GM12865 (cell line): Measurements from ENCODE around the gene TTC1.

Experiments
- DNase-seq: peaks from one replicate; pipeline ENCODE4 v3.0.0; 2010; ENCODE audit warnings: low read depth
- H3K4me3 ChIP-seq: 2 replicates; pipeline ENCODE4 v1.5.1; 2011; ENCODE audit warnings: mild to moderate bottlenecking, low read depth, low read length, control low read depth
- TF ChIP-seq, protein P1 (sequence below): IDR thresholded peaks from 2 replicates; pipeline ENCODE4 v1.5.1; 2011; ENCODE audit warnings: low read length, control low read depth, low read depth, inconsistent platforms; ENCODE audit not compliant: insufficient read depth; ENCODE audit errors: missing control alignments

Gene TTC1

DNA sequence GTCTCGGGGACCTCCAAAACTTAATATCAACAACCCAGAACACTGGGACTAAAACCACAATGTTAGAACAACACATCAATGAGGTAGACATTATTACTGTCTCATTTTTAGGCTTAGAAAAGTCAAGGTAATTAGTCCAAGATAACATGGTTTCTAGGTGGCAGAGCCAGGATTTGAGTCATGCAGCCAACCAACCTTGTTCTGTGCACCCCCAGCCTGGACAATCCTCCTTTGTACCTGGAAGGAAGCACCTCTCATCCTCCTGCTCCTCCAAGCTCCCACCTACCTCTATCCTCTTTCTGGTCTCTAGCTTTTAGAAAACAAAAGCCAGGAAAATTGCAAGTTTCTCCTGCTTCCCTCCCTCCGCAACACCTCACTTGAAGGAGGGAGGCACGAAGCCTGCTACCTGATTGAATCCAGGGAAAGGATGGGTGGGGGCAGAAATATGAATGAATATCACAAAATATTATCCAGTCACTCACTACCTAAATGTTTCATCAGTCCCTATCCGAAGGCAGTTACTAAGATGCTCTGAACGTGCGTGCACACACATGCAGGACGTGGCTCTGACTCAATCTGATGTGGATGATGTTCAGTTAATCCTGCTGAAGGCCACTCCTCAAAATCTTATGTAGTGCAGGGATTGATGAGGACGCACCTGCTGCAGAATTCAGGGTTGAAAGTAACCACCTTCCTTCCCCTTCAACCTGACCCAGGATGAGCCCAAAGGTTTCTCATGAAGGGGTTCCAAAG is 26.3 kb upstream of the TTC1 start:
- no peak for DNase-seq
- no peak overlapping the region for H3K4me3 ChIP-seq
- TF ChIP-seq, protein P1, sequence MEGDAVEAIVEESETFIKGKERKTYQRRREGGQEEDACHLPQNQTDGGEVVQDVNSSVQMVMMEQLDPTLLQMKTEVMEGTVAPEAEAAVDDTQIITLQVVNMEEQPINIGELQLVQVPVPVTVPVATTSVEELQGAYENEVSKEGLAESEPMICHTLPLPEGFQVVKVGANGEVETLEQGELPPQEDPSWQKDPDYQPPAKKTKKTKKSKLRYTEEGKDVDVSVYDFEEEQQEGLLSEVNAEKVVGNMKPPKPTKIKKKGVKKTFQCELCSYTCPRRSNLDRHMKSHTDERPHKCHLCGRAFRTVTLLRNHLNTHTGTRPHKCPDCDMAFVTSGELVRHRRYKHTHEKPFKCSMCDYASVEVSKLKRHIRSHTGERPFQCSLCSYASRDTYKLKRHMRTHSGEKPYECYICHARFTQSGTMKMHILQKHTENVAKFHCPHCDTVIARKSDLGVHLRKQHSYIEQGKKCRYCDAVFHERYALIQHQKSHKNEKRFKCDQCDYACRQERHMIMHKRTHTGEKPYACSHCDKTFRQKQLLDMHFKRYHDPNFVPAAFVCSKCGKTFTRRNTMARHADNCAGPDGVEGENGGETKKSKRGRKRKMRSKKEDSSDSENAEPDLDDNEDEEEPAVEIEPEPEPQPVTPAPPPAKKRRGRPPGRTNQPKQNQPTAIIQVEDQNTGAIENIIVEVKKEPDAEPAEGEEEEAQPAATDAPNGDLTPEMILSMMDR = no peak

DNA sequence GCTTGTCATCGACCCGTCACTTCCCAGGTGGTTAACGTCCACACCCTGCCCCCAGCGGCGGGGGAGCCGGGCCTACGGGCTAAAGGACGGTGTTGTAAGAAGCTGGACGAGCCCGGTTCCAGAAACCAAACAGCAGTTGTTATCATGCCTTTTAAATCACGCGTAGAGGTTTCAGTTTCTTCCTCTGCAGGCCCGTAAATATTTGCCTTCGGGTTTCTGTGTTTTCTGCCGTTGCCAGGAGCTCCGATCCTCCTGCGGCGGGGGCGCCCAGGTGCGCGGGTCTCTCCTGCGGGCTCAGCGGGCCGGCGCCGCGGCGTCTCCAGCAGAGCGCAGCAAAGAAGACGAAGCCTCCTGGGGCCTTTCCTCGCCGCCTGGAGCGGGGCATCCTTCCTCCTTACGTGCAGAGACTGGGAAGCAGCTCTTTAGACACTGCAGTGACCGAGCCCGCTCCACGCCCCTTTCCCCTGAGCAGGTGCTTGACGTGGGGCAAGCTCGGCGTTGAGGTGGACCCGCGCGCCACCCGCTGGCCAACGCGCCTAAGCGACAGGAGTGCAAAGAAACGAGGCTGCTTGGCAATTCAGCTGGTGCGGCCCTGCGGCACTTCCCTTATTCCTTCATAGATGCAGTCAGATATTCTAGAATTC is 21.8 kb upstream of the TTC1 start:
- TF ChIP-seq, protein P1 = peak; percentile 79
- peak; percentile 81 for DNase-seq
- peak overlapping the region; percentile 31 for H3K4me3 ChIP-seq

DNA sequence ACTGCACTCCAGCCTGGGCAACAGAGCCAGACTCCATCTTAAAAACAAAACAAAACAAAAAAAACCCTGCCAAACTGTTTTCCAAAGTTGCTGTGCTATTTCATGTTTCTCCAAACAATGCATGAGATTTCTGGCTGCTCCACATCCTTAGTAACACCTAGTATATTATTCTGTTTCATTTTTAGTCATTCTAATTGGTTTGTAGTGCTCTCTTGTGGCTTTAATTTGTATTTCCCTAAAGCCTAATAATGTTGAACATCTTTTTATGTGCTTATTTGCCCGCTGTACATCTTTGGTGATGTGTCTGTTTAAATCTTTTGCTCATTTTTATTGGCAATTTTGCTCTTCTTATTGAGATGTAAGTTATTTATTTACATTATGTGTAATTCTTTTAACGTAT is 18.4 kb upstream of the TTC1 start:
- H3K4me3 ChIP-seq = no peak overlapping the region
- DNase-seq = no peak
- TF ChIP-seq, protein P1 = no peak

DNA sequence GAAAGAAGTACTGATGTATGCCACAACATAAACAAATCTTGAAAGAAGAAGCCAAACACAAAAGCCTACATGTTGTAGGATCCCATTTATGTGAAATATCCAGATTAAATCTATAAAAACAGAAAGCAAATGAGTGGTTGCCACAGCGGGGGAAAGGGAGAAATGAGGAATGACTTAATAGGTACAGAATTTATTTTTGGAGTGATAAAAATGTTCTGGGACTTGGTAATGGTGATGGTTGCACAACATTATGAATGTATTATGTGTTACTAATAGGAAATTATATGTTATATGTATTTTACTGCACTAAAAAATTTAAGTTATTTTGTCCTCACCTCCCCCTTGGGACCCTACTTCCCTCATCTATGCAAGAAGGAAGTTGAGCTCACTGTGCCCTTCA is 16.4 kb upstream of the TTC1 start:
- DNase-seq = no peak
- TF ChIP-seq, protein P1 = no peak
- no peak overlapping the region for H3K4me3 ChIP-seq

DNA sequence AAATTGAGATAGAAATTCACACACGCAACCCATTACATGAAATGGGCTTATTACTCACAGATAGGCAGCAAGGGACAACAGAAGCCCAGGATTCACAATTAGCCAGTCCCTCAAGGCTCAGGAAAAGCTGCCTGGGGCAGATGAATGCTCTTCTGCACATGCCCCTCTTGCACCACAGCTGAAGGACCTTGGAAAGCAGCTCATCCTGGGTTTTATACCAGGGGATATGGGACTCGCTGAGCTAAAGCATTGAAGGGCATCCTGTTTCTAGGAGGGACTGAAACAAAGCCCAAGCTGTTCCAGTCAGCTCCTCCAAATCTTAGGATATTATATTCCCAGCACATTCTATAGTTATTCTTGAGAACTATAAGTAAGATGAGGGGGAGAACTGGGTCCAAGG is 15.7 kb upstream of the TTC1 start:
- DNase-seq = no peak
- H3K4me3 ChIP-seq = no peak overlapping the region

DNA sequence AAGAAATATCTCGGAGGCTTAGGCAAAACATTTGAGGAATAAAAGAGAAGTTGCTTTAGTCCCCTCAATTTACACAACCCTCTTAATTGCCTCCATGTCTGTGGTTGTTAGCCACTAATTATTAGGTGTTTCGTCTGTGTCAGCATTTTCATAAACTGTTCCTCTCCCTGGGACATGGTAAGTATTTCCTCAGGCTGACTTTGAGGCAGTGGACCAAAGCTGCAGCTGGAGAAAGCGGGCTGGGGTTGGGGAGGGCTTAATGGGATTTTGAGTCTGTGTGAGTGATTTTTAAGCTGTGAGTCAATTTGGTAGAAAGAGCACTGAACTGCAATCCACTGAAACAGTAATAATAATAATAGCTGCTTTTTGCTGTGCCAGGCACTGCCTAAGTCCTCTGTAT is 13.0 kb upstream of the TTC1 start:
- no peak overlapping the region for H3K4me3 ChIP-seq
- no peak for DNase-seq
- TF ChIP-seq, protein P1 = no peak

More for the DNA sequence above, 15.7 kb upstream of the TTC1 start:
- TF ChIP-seq, protein P1 = no peak
